ENCODE results near the gene ZNF778. TPM values are rescaled to one million over a fixed set of nuclear protein-coding genes. Genes with fewer than 3 reads are reported as not detected.

The ZNF778 gene
- total and polyA plus RNA-seq, 2 of the 13 experiments (the other 11 are each of a cell fraction or from before 2014, with no cell fraction given) = 3.8 to 7.2 TPM

- TF ChIP-seq PREB (CRISPR knock-in tag; IDR thresholded peaks at IDR 0.05) (no peak; the same call in 1 of the 2 replicates), NFE2 (CRISPR knock-in tag; IDR thresholded peaks at IDR 0.05) (no peak), ZNF614 (CRISPR knock-in tag; IDR thresholded peaks at IDR 0.05; ENCODE audit: borderline replicate concordance) (peak; percentile 81), DRAP1 (CRISPR knock-in tag; IDR thresholded peaks at IDR 0.05) (peak; percentile 63; the same call in 1 of the 2 replicates), STAT6 (CRISPR knock-in tag; IDR thresholded peaks at IDR 0.05; ENCODE audit: borderline replicate concordance) (peak; percentile 74; the same call in 1 of the 2 replicates), ATRX (CRISPR knock-in tag; IDR thresholded peaks at IDR 0.05; ENCODE audit: borderline replicate concordance) (no peak), ZNF34 (CRISPR knock-in tag; IDR thresholded peaks at IDR 0.05; ENCODE audit: borderline replicate concordance) (peak; percentile 58; the same call in 1 of the 2 replicates), ZNF275 (CRISPR knock-in tag; IDR thresholded peaks at IDR 0.05; ENCODE audit: borderline replicate concordance) (peak; percentile 90), DNMT3B (CRISPR knock-in tag; conservative IDR thresholded peaks at IDR 0.05) (no peak), PHF8 (CRISPR knock-in tag; IDR thresholded peaks at IDR 0.05) (peak; percentile 88), ZMYM3 (CRISPR knock-in tag; IDR thresholded peaks at IDR 0.05) (no peak), SMARCE1 (IDR thresholded peaks at IDR 0.05; ENCODE audit: borderline replicate concordance) (no peak), ZNF782 (CRISPR knock-in tag; IDR thresholded peaks at IDR 0.05; ENCODE audit: borderline replicate concordance) (no peak), JDP2 (CRISPR knock-in tag; IDR thresholded peaks at IDR 0.05; ENCODE audit: borderline replicate concordance) (no peak), SP140L (CRISPR knock-in tag; IDR thresholded peaks at IDR 0.05; ENCODE audit: borderline replicate concordance) (peak; percentile 71; the same call in 1 of the 2 replicates), ZNF83 (CRISPR knock-in tag; IDR thresholded peaks at IDR 0.05; ENCODE audit: borderline replicate concordance) (no peak)
Measured at GRCh38 chr16:89241187-89242007, 23.9 kb downstream of the ZNF778 start (continued).

All from HepG2 (cell line).